ENCODE data around the gene NTRK3. TPM values are rescaled to one million over a fixed set of nuclear protein-coding genes. Genes with fewer than 3 reads are reported as not detected.

The NTRK3 gene
- total RNA-seq, 1 donor from 2014 or later = 3.5 TPM

DNA sequence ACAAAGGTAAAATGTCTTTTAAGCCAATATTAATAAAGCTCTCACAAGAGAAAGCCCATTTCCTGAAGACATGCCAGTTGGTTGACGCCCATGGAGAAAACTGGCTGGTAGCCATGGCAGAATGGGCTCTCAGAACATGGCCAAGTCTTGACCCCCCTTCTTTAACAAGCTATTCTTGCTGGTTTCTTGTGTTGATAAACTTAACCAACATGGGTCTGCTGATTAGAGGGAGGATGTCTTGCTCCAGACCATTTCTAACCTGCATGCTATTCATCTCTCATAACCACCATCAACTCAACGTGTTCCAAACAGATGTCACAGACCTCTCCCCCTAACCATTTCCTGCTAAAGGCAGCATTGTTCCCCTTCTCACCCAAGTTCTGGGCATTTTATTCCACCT lies 25.7 kb downstream of the NTRK3 start:
- H3K9me3 ChIP-seq = no peaks in the 10 kb centered on the region
- intact Hi-C loops (cut with DNase I) = no loop called here
- no peak overlapping the region for H3K27ac ChIP-seq
- DNase-seq (no peak), ATAC-seq (no peak)
- TF ChIP-seq, protein P1, sequence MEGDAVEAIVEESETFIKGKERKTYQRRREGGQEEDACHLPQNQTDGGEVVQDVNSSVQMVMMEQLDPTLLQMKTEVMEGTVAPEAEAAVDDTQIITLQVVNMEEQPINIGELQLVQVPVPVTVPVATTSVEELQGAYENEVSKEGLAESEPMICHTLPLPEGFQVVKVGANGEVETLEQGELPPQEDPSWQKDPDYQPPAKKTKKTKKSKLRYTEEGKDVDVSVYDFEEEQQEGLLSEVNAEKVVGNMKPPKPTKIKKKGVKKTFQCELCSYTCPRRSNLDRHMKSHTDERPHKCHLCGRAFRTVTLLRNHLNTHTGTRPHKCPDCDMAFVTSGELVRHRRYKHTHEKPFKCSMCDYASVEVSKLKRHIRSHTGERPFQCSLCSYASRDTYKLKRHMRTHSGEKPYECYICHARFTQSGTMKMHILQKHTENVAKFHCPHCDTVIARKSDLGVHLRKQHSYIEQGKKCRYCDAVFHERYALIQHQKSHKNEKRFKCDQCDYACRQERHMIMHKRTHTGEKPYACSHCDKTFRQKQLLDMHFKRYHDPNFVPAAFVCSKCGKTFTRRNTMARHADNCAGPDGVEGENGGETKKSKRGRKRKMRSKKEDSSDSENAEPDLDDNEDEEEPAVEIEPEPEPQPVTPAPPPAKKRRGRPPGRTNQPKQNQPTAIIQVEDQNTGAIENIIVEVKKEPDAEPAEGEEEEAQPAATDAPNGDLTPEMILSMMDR (IDR thresholded peaks at IDR 0.05) = no peak
- no peak overlapping the region for H3K4me3 ChIP-seq
- no peaks in the 10 kb centered on the region for H3K36me3 ChIP-seq
- H3K4me1 ChIP-seq = no peaks in the 10 kb centered on the region
- no peaks in the 10 kb centered on the region for H3K27me3 ChIP-seq (ENCODE audit: low read depth)

DNA sequence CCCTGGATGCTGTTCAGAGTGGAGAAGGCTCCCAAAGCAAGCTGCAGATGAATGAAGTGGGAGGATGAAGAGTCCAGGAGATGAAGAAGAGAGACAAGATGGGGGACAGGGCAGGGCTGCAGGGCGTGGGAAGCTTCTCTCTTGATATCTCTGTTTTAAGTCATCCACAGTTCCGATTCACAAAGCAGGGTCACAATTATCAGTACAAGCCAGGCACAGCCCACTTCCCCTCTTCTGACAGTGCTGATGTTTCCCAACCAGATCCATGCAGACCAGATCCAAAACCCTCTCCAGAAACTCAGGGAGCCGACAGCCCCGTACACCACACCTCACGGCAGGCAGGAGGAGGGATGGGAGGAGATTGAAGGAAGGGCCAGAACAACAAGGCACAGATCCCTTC lies 31.1 kb downstream of the NTRK3 start:
- Histone ChIP-seq H3K4me3 (no peak overlapping the region), H3K27ac (no peak overlapping the region), H3K27me3 (ENCODE audit: low read depth) (no peaks in the 10 kb centered on the region), H3K36me3 (no peaks in the 10 kb centered on the region), H3K9me3 (no peaks in the 10 kb centered on the region), H3K4me1 (no peaks in the 10 kb centered on the region)
- no peak for ATAC-seq
- TF ChIP-seq, protein P1 (IDR thresholded peaks at IDR 0.05) = no peak
- intact Hi-C loops (cut with DNase I) = no loop called here
- no peak for DNase-seq

DNA sequence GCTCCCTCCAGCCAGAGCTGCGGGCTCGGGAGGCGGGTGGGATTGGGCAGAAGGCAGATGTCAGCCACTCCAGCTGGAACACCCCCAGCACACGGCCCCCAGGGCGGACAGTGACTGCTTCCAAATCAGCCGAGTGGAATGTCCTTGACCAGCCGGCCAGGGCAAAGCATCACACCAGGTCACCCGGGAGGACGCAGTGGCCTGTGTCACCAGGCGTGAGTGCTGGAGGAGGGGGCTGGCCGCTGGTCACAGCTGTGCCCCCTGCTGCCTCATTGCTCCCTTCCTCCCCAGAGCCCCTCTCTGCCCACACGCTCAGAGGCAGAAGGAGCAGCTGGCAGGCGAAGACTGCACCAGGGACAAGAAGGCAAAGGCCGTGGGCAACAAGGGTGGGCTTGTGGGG lies 33.5 kb downstream of the NTRK3 start:
- no peaks in the 10 kb centered on the region for H3K27me3 ChIP-seq (ENCODE audit: low read depth)
- H3K9me3 ChIP-seq = no peaks in the 10 kb centered on the region
- no peak overlapping the region for H3K4me3 ChIP-seq
- H3K27ac ChIP-seq = no peak overlapping the region
- ATAC-seq = no peak
- intact Hi-C loops (cut with DNase I) = no loop called here
- H3K36me3 ChIP-seq = no peaks in the 10 kb centered on the region
- DNase-seq = no peak
- no peaks in the 10 kb centered on the region for H3K4me1 ChIP-seq
- TF ChIP-seq, protein P1 (IDR thresholded peaks at IDR 0.05) = no peak

DNA sequence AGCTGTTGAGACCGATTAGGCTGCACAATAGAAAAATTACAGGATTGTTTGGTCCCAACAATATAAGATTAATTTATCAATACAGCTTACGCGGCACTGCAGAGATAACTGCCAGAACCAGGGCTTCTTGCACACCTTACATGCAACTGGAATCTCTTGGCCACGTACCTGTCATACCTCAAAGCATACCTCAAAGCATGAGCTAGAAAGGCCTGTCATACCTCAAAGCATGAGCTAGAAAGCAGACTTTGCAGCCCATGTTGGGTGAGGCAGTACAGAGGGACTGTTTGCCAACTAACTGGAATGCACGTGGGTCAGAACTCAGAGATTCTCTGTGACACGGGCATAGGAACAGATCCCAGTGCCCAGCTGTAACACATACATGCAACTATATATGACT lies 34.7 kb downstream of the NTRK3 start:
- Histone ChIP-seq H3K9me3 (no peaks in the 10 kb centered on the region), H3K27me3 (ENCODE audit: low read depth) (no peaks in the 10 kb centered on the region), H3K27ac (no peak overlapping the region), H3K4me3 (no peak overlapping the region), H3K36me3 (no peaks in the 10 kb centered on the region), H3K4me1 (no peaks in the 10 kb centered on the region)
- no peak for ATAC-seq
- intact Hi-C loops (cut with DNase I) = no loop called here
- no peak for DNase-seq
- TF ChIP-seq, protein P1 (IDR thresholded peaks at IDR 0.05) = no peak

DNA sequence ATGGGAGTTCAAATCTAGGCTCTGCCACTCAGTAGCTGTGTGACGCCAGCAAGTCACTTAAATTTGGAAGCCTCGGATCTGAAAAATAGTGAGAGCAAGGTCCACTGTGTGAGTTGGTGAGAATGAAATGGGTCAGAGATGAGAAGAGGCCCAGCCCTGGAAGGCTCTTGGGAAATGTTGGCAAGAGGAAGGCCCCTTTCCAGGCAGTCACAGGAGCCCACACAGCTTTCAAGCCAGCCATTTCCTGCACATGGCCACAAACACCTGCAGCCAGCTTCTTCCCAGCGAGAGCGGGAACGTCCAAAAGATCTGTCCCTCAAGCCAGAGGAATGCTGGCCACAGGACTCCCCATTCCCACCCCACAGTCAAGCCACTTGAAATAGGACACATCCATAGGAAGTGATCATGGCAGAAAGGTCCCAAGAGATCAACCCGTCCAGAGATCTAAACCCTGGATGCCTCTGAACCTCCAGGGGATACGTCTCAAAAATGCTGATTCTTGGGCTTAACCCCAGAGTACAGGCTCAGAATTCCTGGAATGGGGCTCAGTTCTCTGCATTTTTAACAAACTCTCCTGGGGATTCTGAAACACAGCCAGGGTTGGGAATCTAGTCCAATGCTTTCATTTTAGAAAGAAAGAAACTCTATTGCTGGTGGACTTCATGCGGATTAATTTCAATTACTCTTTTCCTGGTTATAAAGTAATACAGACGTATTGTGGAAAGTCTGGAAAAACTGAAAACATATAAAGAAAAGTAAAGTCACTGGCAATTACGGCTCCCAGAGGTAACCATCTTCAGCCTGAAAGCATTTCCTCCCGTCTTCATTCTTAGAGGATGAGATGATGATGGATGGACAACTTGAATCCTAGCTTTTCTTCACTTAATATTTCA lies 35.9 kb downstream of the NTRK3 start:
- Histone ChIP-seq H3K4me3 (no peak overlapping the region), H3K4me1 (no peaks in the 10 kb centered on the region), H3K36me3 (no peaks in the 10 kb centered on the region), H3K27me3 (ENCODE audit: low read depth) (no peaks in the 10 kb centered on the region), H3K9me3 (no peaks in the 10 kb centered on the region), H3K27ac (no peak overlapping the region)
- intact Hi-C loops (cut with DNase I) = no loop called here
- DNase-seq (no peak), ATAC-seq (no peak)
- TF ChIP-seq, protein P1 (IDR thresholded peaks at IDR 0.05) = no peak

All from lower lobe of right lung (tissue), 2 donors.